Measurements from ENCODE around the gene ALDH1A3.
"Not testable (repeated sequence)": the region's sequence is repeated elsewhere in the genome, so short reads cannot be mapped to it uniquely, and the experiment has no call there.

Gene ALDH1A3

DNA sequence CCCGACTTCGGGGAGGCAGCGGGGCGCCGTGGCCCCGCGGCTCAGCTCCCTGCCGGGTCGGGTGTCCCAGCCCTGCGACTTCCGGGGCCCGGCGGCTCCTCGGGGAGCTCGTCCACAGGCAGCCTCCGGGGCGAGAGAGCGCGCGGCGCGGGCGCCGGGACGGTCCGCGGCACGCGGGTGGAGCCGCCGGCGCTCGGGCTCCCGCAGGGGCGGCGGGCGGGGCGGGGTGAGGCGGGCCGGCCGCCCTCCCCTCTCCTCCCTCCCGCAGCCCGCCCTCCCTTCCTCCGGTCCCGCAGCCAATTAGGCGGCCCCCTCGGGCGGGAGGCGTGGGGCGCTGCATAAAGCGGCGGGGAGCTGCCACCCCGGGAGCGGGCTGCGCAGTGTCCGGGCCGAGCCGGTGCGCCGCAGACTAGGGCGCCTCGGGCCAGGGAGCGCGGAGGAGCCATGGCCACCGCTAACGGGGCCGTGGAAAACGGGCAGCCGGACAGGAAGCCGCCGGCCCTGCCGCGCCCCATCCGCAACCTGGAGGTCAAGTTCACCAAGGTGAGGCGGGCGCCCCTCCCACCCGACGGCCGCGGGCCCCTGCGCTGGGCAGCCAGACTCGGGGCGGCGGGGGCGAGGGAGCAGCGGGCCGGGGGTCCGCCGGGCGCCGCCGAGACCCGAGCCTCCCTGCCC, at the start of gene ALDH1A3:
ALDH1A3 (plus strand) TSS at position 368 of the 675 bp plus-strand sequence; CDS start at position 445, 77 bp downstream.
- DNase-seq: no peak

DNA sequence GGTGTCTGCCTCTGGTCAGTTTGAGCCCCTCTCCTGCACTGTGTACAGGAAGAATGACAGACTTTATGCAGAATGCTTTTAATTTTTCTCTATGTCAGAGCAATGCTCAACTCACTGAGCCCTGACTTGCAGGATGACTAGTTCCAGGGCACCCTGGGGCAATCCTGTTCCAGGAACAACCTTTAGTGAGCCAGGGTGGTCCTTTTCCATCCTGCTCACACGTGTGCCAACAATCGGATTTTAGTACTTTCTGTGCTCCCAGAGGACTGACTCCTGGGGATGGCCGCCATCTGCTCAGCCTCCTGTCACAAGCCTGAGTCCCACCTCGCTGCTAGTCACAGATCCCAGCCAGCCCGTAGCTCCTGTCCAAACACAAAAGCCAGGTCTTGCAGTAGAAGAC, 48.2 kb upstream of the ALDH1A3 start:
- no peak for DNase-seq

GRCh38 chr15:100832149-100832942, 47.3 kb upstream of the ALDH1A3 start:
- no peak for DNase-seq

DNA sequence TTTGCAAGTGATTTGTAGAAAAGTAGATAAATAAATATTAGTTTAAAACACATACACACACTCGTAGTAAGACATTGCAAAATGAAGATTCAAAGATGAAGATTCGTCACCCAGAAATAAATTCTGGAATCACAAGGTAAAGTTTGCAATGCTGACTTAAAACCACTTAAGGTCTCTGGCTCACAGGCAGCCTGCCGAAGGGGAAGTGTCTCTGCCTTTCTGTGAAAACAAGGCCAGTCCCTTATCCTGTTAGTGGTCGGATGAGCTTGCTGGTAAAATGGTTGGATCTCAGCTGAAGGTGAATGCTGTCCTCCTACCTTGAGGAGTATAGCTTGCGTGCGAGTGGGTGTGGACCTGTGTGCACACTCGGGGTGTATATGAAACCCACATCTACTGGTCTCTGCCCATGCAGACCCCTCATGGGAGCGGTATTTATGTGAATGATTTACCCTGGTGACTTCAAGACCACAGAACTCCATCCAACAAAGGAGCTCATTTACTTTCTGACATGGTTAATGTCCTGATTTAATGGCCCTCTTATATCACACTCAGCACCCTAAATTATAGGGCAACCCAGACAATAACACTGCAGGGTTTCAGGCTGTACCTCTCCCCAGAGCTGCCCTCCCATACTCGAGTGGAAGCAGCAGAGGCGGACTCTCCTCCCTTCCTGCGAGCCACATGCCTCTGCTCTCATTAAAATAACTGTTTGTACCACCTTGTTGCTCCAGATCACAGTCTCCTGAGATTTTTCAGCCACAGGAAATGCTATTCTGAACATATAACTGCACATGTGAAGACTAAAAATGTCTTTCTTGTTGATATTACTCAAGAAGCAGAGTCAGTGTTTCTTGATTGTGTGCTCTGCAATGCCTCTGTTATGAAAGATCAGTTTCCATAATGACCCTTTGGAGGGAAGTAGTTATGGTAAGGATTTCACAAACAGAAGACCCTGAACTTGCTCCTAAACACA, 45.9 kb upstream of the ALDH1A3 start:
- no peak for DNase-seq

DNA sequence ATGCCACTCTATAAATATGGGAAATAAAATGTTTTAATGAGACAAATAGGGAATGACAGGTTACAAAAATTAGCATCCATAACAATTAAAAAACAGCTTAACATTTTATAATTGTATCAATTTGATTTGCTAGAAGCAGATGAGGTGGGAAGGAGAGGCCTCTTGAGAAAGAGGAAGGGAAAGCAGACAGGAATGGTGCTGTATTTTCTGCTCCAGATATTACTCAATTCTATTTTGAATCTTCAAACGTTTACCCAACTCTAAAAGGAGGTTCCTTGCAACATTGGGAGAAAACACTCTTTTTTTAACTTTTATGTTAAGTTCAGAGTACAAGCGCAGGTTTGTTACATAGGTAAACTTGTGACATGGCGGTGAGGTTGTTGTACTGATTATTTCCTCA, 44.9 kb upstream of the ALDH1A3 start:
- no peak for DNase-seq

- DNase-seq: no peak
Measured at GRCh38 chr15:100835636-100836035, 44.0 kb upstream of the ALDH1A3 start.

- no peak for DNase-seq
Measured at GRCh38 chr15:100836501-100836900, 43.1 kb upstream of the ALDH1A3 start.

- DNase-seq: no peak
Measured at GRCh38 chr15:100841426-100841825, 38.2 kb upstream of the ALDH1A3 start.

GRCh38 chr15:100842756-100843730, 36.6 kb upstream of the ALDH1A3 start:
- no peak for DNase-seq

GRCh38 chr15:100844167-100844566, 35.5 kb upstream of the ALDH1A3 start:
- no peak for DNase-seq

GRCh38 chr15:100844778-100845177, 34.9 kb upstream of the ALDH1A3 start:
- no peak for DNase-seq

DNA sequence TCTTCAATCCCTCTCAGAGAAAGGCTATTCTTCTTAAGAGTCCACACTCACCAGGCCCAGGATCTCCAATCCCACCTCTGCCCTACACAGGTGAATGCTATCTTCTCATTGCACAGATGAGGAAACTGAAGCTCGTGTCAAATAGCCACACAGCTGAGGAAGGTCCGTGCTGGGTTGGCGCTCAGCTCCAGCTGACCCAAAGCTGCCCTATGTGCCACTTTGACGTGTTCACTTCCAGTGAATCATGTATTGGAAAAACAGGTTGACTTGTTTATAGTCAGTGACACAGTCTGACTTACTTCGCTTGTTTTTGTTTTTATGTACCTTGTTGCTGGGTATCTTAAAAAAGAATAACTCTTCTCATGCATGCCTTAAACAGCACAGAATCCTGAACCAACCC, 32.4 kb upstream of the ALDH1A3 start:
- DNase-seq: no peak

DNA sequence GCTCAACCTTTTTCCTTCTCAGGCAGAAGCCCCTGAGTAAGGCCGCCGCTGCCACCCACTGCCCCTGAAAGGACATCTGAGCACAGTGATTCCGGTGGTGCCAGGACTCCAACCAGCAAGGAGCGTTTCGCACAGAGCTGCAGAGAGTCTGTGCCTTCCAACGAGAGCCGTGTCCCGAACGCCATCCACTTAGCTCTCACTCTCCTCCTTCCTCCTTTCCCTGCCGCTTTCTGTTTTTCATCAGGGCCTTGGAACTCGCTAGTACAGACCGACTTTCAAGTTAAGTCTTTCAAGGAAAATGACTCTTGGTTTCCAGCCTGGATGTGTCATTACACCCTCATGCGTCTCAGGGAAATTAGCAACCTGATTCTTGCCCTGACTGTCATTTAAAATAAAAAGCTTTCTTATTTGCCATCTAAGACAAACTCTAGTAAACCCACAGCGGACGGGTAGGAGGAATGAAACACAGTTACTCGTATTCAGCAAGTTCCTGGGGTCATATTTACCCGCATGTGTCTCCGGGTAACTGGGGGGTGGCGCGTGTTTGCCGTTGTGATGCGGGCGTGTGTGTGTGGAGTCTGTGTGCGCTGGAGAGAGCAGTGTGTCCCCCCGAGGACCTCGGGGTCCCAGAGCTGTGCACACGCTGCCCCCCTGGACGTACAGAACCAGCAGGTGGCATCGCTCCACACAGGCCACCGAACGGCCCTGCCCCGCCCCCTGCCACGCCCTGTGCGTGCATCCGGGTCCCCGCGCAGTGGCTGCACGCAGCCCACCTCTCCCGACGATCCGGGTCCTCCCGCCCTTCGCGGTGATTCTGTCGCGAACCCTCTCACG, 30.4 kb upstream of the ALDH1A3 start:
- DNase-seq: peak; percentile 48

GRCh38 chr15:100849855-100850218, 29.8 kb upstream of the ALDH1A3 start:
- DNase-seq: no peak

- not testable (repeated sequence) for DNase-seq
Measured at GRCh38 chr15:100851428-100852015, 28.1 kb upstream of the ALDH1A3 start.

GRCh38 chr15:100852630-100853029, 27.0 kb upstream of the ALDH1A3 start:
- DNase-seq: no peak

- no peak for DNase-seq
Measured at GRCh38 chr15:100853676-100854440, 25.8 kb upstream of the ALDH1A3 start.

DNA sequence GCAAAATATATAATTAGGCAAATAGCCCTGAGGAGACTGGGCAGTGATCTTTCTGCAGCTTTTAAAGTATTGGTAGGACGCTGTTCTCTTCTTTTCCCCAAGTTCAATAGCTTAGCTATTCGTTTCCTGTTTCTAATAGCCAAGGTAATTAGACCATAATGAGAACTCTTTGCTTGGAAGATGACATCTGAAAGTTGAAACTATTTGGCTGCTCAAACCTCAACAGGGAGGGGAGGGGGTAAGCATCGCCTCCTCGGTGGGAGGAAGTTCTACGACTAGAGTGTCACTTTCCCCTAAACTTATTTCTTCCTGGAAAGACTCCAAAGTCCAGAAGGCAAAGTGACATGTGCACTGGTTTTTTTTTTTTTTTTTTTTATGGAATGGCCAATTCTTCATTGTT, 22.8 kb upstream of the ALDH1A3 start:
- no peak for DNase-seq

DNA sequence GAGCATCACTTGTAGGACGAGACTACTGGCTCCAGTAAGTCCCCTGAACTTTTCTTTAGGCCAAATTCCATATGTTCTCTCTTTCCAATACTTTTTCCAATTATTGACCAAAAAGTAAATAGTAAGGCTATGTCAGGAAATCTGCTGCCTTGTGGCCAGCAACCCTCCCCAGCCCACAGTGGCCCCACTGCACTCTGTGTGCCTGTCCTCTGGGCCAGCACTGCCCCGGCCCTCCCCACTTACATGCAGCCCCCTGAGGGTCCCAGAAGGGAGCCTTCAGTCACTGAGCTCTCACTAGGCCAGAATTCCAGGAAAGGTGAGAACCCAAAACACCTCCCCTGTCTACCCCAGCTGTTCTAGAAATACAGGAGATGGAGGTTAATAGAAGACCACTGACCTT, 21.3 kb upstream of the ALDH1A3 start:
- no peak for DNase-seq
